ENCODE measurements around the gene GRM2.

DNA sequence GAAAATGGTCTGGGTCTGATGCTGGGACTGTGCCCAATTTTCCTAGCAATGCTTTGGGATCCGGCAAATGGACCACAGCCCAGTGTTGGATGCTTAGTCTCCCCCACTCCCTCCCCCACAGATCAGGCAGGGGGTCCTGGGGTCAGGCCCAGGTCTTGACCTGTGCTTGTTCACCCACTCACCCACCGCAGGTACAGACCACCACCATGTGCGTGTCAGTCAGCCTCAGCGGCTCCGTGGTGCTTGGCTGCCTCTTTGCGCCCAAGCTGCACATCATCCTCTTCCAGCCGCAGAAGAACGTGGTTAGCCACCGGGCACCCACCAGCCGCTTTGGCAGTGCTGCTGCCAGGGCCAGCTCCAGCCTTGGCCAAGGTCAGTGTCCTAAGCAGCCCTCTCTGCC is 10.6 kb downstream of the GRM2 start:
- TF ChIP-seq PAX5 (IDR thresholded peaks at IDR 0.05; ENCODE audit: borderline replicate concordance, low read depth, low read length) (no peak), ZNF274 (IDR thresholded peaks at IDR 0.05; ENCODE audit: insufficient read depth, insufficient read length) (no peak), CTCF (IDR thresholded peaks at IDR 0.05 in 2 of 3, conservative IDR thresholded peaks at IDR 0.05 in 1 of 3; ENCODE audit: control insufficient read depth in 2 of 3, extremely low read depth in 1 of 3, insufficient read depth in 1 of 3, low read depth in 3 of 3, low read length in 3 of 3) (no peak), JUNB (IDR thresholded peaks at IDR 0.05) (no peak), BCL11A (IDR thresholded peaks at IDR 0.05; ENCODE audit: low read depth, low read length) (no peak), ZNF24 (IDR thresholded peaks at IDR 0.05) (no peak), RAD21 (IDR thresholded peaks at IDR 0.05; ENCODE audit: insufficient read depth, low read depth, low read length) (no peak), RFX5 (IDR thresholded peaks at IDR 0.05; ENCODE audit: low read depth, low read length) (no peak), POLR2AphosphoS5 (IDR thresholded peaks at IDR 0.05; ENCODE audit: low read length) (no peak)
- TF ChIP-seq, protein P1, sequence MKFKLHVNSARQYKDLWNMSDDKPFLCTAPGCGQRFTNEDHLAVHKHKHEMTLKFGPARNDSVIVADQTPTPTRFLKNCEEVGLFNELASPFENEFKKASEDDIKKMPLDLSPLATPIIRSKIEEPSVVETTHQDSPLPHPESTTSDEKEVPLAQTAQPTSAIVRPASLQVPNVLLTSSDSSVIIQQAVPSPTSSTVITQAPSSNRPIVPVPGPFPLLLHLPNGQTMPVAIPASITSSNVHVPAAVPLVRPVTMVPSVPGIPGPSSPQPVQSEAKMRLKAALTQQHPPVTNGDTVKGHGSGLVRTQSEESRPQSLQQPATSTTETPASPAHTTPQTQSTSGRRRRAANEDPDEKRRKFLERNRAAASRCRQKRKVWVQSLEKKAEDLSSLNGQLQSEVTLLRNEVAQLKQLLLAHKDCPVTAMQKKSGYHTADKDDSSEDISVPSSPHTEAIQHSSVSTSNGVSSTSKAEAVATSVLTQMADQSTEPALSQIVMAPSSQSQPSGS (IDR thresholded peaks at IDR 0.05; ENCODE audit: low read length) = no peak
- TF ChIP-seq, protein P2, sequence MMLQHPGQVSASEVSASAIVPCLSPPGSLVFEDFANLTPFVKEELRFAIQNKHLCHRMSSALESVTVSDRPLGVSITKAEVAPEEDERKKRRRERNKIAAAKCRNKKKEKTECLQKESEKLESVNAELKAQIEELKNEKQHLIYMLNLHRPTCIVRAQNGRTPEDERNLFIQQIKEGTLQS (IDR thresholded peaks at IDR 0.05; ENCODE audit: borderline replicate concordance, extremely low read depth, low read depth, low read length) = no peak
